ENCODE data around the gene PRKAA2.

GRCh38 chr1:56638248-56638647 is 6.9 kb upstream of the PRKAA2 start:
- TF ChIP-seq ZMYM3 (CRISPR knock-in tag; IDR thresholded peaks at IDR 0.05): no peak
- TF ChIP-seq EZH2 (conservative IDR thresholded peaks at IDR 0.05; ENCODE audit: low read depth, low read length): no peak
- no peak for TF ChIP-seq CTCF (CRISPR knock-in tag; IDR thresholded peaks at IDR 0.05)
- no peak for TF ChIP-seq SRF (IDR thresholded peaks at IDR 0.05; ENCODE audit: low read depth, low read length)
- no peak for TF ChIP-seq ZNF614 (CRISPR knock-in tag; IDR thresholded peaks at IDR 0.05; ENCODE audit: borderline replicate concordance)
- TF ChIP-seq PRPF4 (IDR thresholded peaks at IDR 0.05; ENCODE audit: low read depth, low read length, poor library complexity, severe bottlenecking): no peak
- TF ChIP-seq ZMYM4 (CRISPR knock-in tag; IDR thresholded peaks at IDR 0.05): no peak
- no peak for TF ChIP-seq PBX2 (CRISPR knock-in tag; IDR thresholded peaks at IDR 0.05)
- TF ChIP-seq SP1 (IDR thresholded peaks at IDR 0.05): no peak
- TF ChIP-seq SP1 (CRISPR knock-in tag; IDR thresholded peaks at IDR 0.05): no peak

Measured in HepG2 (cell line).